Thoracic aorta (tissue), 2 donors: ENCODE data around the gene CFAP100. TPM values are rescaled to one million over a fixed set of nuclear protein-coding genes. Genes with fewer than 3 reads are reported as not detected.

Experiments
- ATAC-seq: fragments of 150-250 bp; one replicate; pipeline ENCODE4 v1.8.0; 2017; ENCODE audit warnings: low read depth; ENCODE audit not compliant: insufficient number of reproducible peaks, low FRiP score
- DNase-seq: peaks from one replicate; pipeline ENCODE4 v3.0.0-alpha.2; 2020; ENCODE audit warnings: low spot score
- H3K27ac ChIP-seq, 2 donors: fragments of 200-600 bp; sonication (generic); 1 replicate in 1 of 2; 2 replicates in 1 of 2; pipeline ENCODE4 v1.5.1; 2016; ENCODE audit warnings: mild to moderate bottlenecking in 2 of 2, moderate library complexity in 2 of 2
- H3K27me3 ChIP-seq: fragments of 200-600 bp; sonication (generic); replicated peaks from 2 replicates; pipeline ENCODE4 v1.6.0; 2016; ENCODE audit warnings: mild to moderate bottlenecking; ENCODE audit not compliant: insufficient read depth
- H3K36me3 ChIP-seq: fragments of 200-600 bp; sonication (generic); one replicate; pipeline ENCODE4 v1.5.1; 2016
- H3K4me1 ChIP-seq, 2 donors: fragments of 200-600 bp; sonication (generic); 1 replicate in 1 of 2; 2 replicates in 1 of 2; pipeline versions ENCODE4 v1.5.1 to v1.6.0; 2016; ENCODE audit warnings: low read depth in 2 of 2, mild to moderate bottlenecking in 1 of 2; ENCODE audit not compliant: control insufficient read depth in 1 of 2
- H3K4me3 ChIP-seq: fragments of 200-600 bp; sonication (generic); 2 replicates; pipeline ENCODE4 v1.5.1; 2016; ENCODE audit warnings: mild to moderate bottlenecking
- H3K9me3 ChIP-seq: fragments of 200-600 bp; sonication (generic); 2 replicates; pipeline ENCODE4 v1.5.1; 2016
- CTCF ChIP-seq: fragments of 200-600 bp; sonication (generic); IDR thresholded peaks from one replicate; pipeline ENCODE4 v1.5.1; 2019; ENCODE audit warnings: antibody characterized with exemption
- total RNA-seq, 2 donors: library from RNA; depleted of rRNA; stranded (reverse); fragments of >200 nt; gene quantifications; one replicate each; pipeline versions ENCODE4 v1.1.0 to v1.2.3, GENCODE V29; 2016

CFAP100 gene
- total RNA-seq, 2 donors from 2014 or later = not detected

DNA sequence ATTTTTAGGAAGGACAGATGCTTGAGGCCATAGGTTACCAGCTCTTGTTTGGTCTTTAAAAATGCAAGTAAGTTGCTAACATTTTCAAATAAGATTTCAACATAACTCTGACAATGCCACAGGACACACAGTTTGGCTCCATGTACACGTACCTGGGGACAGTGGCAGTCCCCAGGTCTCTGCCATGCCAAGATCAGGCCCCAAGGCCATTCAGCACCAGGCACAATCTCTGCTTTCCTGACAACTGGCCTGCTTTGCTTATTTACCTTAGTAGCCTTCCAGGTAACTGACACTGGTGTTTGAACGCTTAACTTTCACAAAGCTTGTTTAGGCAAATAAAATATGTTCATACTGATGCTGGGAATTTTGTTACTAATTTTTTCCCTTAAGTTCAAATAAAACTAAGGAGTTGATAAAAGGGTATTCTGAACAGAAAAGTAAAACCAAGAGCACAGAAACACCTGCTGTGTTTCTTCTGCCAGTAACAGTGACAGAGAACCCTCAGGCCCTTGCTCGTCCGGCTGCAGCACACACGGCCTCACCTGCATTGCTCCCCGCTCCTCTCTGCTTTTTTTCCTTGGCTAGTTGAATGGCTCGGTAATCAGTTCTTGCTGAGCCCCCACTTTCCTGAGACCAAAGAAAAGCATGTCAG is 64.5 kb downstream of the CFAP100 start:
- Histone ChIP-seq H3K27me3 (no peaks in the 10 kb centered on the region), H3K4me1 (no peaks in the 10 kb centered on the region), H3K9me3 (no peaks in the 10 kb centered on the region), H3K27ac (no peak overlapping the region), H3K4me3 (no peak overlapping the region), H3K36me3 (peaks cover 64% of the 10 kb centered on the region)
- no peak for TF ChIP-seq CTCF
- DNase-seq (no peak), ATAC-seq (no peak)

- no peak for ATAC-seq
- H3K4me3 ChIP-seq = no peak overlapping the region
- DNase-seq = no peak
- no peak for TF ChIP-seq CTCF
- H3K36me3 ChIP-seq = peaks cover 68% of the 10 kb centered on the region
- H3K9me3 ChIP-seq = no peaks in the 10 kb centered on the region
- H3K27ac ChIP-seq = no peak overlapping the region
- H3K27me3 ChIP-seq = no peaks in the 10 kb centered on the region
- H3K4me1 ChIP-seq = no peaks in the 10 kb centered on the region
These were observed 65.0 kb downstream of the CFAP100 start for GRCh38 chr3:126459763-126460127.

DNA sequence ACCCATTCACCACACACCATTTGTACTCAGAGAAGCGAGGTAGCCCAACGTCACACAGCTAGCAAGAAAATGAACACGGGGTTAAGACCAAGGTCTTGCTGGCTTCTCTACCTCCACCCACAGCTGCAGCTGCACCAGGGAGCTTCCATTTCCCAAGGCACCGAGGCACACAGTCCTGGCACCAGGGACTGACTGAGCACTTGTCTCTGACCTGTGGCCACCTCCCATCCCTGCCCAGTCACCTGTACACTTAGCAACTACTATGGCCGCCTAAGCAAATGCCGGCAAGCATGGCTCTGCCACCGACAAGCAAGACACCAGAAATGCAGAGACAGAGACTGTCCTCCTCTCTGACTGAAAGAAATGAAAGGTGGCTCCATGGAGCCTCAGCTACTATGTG is 65.7 kb downstream of the CFAP100 start:
- Histone ChIP-seq H3K9me3 (no peaks in the 10 kb centered on the region), H3K4me1 (no peaks in the 10 kb centered on the region), H3K4me3 (no peak overlapping the region), H3K27me3 (no peaks in the 10 kb centered on the region), H3K36me3 (peaks cover 75% of the 10 kb centered on the region), H3K27ac (no peak overlapping the region)
- no peak for TF ChIP-seq CTCF
- DNase-seq (no peak), ATAC-seq (no peak)

DNA sequence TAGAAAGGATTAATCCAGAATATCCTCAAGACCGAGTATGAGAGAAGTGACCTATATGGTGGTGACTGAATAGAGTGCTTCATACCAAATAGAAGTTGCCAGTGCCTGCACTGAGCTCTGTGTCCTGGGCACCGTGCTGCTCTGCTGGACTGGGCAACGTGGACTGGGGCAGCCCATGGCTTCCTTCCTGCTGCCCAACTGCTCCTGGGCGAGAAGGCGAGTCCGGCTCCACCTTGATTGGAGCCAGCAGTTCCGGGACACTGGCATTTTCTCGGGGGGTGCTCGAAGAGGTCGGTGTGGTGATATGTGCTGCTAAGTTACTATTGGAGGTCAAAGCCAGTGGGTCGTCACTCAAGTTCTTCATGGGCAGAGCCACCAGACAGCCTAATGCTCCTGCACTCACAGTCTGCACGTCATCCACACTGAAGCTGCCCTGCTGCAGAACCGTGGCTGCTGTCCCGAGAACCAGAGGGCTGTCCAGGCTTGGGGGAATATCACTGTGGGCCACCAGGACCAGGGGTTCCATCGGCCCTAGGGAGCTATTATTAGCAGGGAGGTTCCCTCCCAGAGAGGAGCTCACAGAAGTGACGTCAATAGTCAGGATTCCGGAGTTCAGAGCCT is 66.9 kb downstream of the CFAP100 start:
- no peaks in the 10 kb centered on the region for H3K4me1 ChIP-seq
- H3K27me3 ChIP-seq = no peaks in the 10 kb centered on the region
- no peak overlapping the region for H3K4me3 ChIP-seq
- no peak overlapping the region for H3K27ac ChIP-seq
- TF ChIP-seq CTCF = no peak
- H3K9me3 ChIP-seq = no peaks in the 10 kb centered on the region
- DNase-seq = no peak
- ATAC-seq = no peak
- H3K36me3 ChIP-seq = peaks cover 82% of the 10 kb centered on the region

- Histone ChIP-seq H3K4me1 (no peaks in the 10 kb centered on the region), H3K27ac (no peak overlapping the region), H3K27me3 (no peaks in the 10 kb centered on the region), H3K9me3 (no peaks in the 10 kb centered on the region), H3K36me3 (peaks cover 86% of the 10 kb centered on the region), H3K4me3 (no peak overlapping the region)
- no peak for TF ChIP-seq CTCF
- DNase-seq = no peak
- ATAC-seq = no peak
These were observed 68.8 kb downstream of the CFAP100 start for GRCh38 chr3:126463521-126463920.
